HepG2 (cell line): Measurements from ENCODE around the gene SLX9. TPM values are rescaled to one million over a fixed set of nuclear protein-coding genes. Genes with fewer than 3 reads are reported as not detected.

Experiments
- EP300 ChIP-seq, 3 experiments: sonication (generic) in 1 of 3; formaldehyde crosslinking in 1 of 3; IDR thresholded peaks; 2 replicates each; pipeline versions ENCODE4 v1.5.1 to v1.6.1; 2011 to 2020; ENCODE audit warnings: low read depth in 2 of 3, low read length in 2 of 3, borderline replicate concordance in 1 of 3, improper control_type of control experiment in 1 of 3, mild to moderate bottlenecking in 1 of 3, missing genetic modification reagents in 1 of 3, moderate library complexity in 1 of 3
- HDAC6 ChIP-seq: fragments of 200-600 bp; sonication (generic); IDR thresholded peaks from 2 replicates; pipeline ENCODE4 v1.7.0; 2017; ENCODE audit warnings: mild to moderate bottlenecking, antibody characterized with exemption, low read length, low read depth
- MEIS1 ChIP-seq: sonication (generic); formaldehyde crosslinking; IDR thresholded peaks from 2 replicates; pipeline ENCODE4 v1.9.0; 2021; ENCODE audit warnings: mild to moderate bottlenecking, missing genetic modification reagents, moderate library complexity, borderline replicate concordance
- MLX ChIP-seq: IDR thresholded peaks from 2 replicates; pipeline ENCODE4 v1.6.1; 2016
- PBX3 ChIP-seq: sonication (generic); formaldehyde crosslinking; IDR thresholded peaks from 2 replicates; pipeline ENCODE4 v1.8.1; 2023; ENCODE audit warnings: missing genetic modification reagents, inconsistent platforms, borderline replicate concordance
- SOX5 ChIP-seq: IDR thresholded peaks from 2 replicates; pipeline ENCODE4 v1.6.1; 2016; ENCODE audit warnings: borderline replicate concordance
- SP5 ChIP-seq: IDR thresholded peaks from 2 replicates; pipeline ENCODE4 v1.6.1; 2016; ENCODE audit warnings: low read depth, borderline replicate concordance
- THAP7 ChIP-seq: sonication (generic); formaldehyde crosslinking; IDR thresholded peaks from 2 replicates; pipeline ENCODE4 v1.8.1; 2023; ENCODE audit warnings: mild to moderate bottlenecking, missing genetic modification reagents
- ZBTB4 ChIP-seq: sonication (generic); formaldehyde crosslinking; IDR thresholded peaks from 2 replicates; pipeline ENCODE4 v1.4.0; 2020; ENCODE audit warnings: missing genetic modification reagents, mild to moderate bottlenecking, borderline replicate concordance
- ZFP90 ChIP-seq: sonication (generic); formaldehyde crosslinking; IDR thresholded peaks from 2 replicates; pipeline ENCODE4 v1.8.0; 2022; ENCODE audit warnings: missing genetic modification reagents, mild to moderate bottlenecking, inconsistent platforms, borderline replicate concordance
- ZNF317 ChIP-seq: sonication (generic); formaldehyde crosslinking; IDR thresholded peaks from 2 replicates; pipeline ENCODE4 v1.5.0; 2020; ENCODE audit warnings: mild to moderate bottlenecking, missing genetic modification reagents
- ZNF639 ChIP-seq: conservative IDR thresholded peaks from 2 replicates; pipeline ENCODE4 v1.6.1; 2018; ENCODE audit warnings: missing genetic modification reagents
- ZNF781 ChIP-seq: sonication (generic); formaldehyde crosslinking; IDR thresholded peaks from 2 replicates; pipeline ENCODE4 v1.5.1; 2020; ENCODE audit warnings: borderline replicate concordance, mild to moderate bottlenecking, missing genetic modification reagents; ENCODE audit errors: not compliant biosample characterization
- ZNF800 ChIP-seq: sonication (generic); formaldehyde crosslinking; IDR thresholded peaks from 2 replicates; pipeline ENCODE4 v1.4.0; 2020; ENCODE audit warnings: missing genetic modification reagents
- polyA plus RNA-seq, 8 experiments: library from polyadenylated mRNA; depleted of rRNA in 3 of 8; stranded (reverse) in 7 of 8; unstranded in 1 of 8; fragments of >200 nt; fragmentation: Illumina TruSeq in 4 of 8; extraction: Trizol in 4 of 8; gene quantifications; 2 replicates each; pipeline versions ENCODE4 v1.2.1 to v1.2.3, GENCODE V29; 2011 to 2016; ENCODE audit warnings: low read depth in 4 of 8, missing spikeins in 1 of 8, mixed read lengths in 1 of 8; ENCODE audit not compliant: insufficient read depth in 1 of 8
- total RNA-seq, 5 experiments: library from RNA; depleted of rRNA; stranded (reverse); fragments of >200 nt; fragmentation: Illumina TruSeq; extraction: Trizol; gene quantifications; 2 replicates each; pipeline ENCODE4 v1.2.3, GENCODE V29; 2016; ENCODE audit warnings: low read depth in 1 of 5

The SLX9 gene
- total and polyA plus RNA-seq, 2 of the 13 experiments (the other 11 are each of a cell fraction or from before 2014, with no cell fraction given) = 21.0 to 47.1 TPM

GRCh38 chr21:45013260-45013841 lies 73.5 kb downstream of the SLX9 start (continued):
- peak; percentile 53; the same call in 1 of the 2 replicates for TF ChIP-seq ZNF639 (CRISPR knock-in tag)
- peak; percentile 50; the same call in 1 of the 2 replicates for TF ChIP-seq MEIS1 (CRISPR knock-in tag)
- TF ChIP-seq HDAC6 = no peak
- peak; percentile 64; the same call in 1 of the 2 replicates for TF ChIP-seq MLX (CRISPR knock-in tag)
- no peak for TF ChIP-seq THAP7 (CRISPR knock-in tag)
- TF ChIP-seq ZBTB4 (CRISPR knock-in tag) = 0 out of 2 replicates have a peak, but pooled peaks have one; percentile 73
- TF ChIP-seq ZNF317 = peak; percentile 67; the same call in 1 of the 2 replicates
- TF ChIP-seq ZFP90 (CRISPR knock-in tag) = 0 out of 2 replicates have a peak, but pooled peaks have one; percentile 30
- peak; percentile 70 for TF ChIP-seq SOX5 (CRISPR knock-in tag)
- peak; percentile 72 for TF ChIP-seq SP5
- peak; percentile 46; the same call in 1 of the 2 replicates for TF ChIP-seq ZNF800 (CRISPR knock-in tag)
- 0 out of 2 replicates have a peak, but pooled peaks have one; percentile 58 for TF ChIP-seq PBX3
- peak; percentile 77 to 83 for TF ChIP-seq EP300 (IDR thresholded peaks at IDR 0.05; ENCODE audit: low read depth in 2 of 2, low read length in 2 of 2)
- TF ChIP-seq EP300 (CRISPR knock-in tag; IDR thresholded peaks at IDR 0.05; ENCODE audit: borderline replicate concordance) = peak; percentile 73
- TF ChIP-seq ZNF781 (CRISPR knock-in tag) = peak; percentile 82
